Liver (tissue), 3 donors: Measurements from ENCODE around the gene ZNF470.

Source experiments
- CTCF ChIP-seq: fragments of 150-350 bp; IDR thresholded peaks from 2 replicates; pipeline ENCODE4 v1.5.1; 2017; ENCODE audit warnings: improper control_type of control experiment, low read depth, low read length; ENCODE audit not compliant: missing input control
- RAD21 ChIP-seq, 2 donors: IDR thresholded peaks; 2 replicates each; pipeline ENCODE4 v1.6.1; 2016; ENCODE audit warnings: antibody characterized with exemption in 2 of 2, mild to moderate bottlenecking in 2 of 2
- SP1 ChIP-seq: IDR thresholded peaks from 2 replicates; pipeline ENCODE4 v1.6.1; 2018; ENCODE audit warnings: antibody characterized with exemption, mild to moderate bottlenecking
- donor health status: healthy.
- donor health status: healthy.

- TF ChIP-seq CTCF (no peak), SP1 (no peak), RAD21 (IDR thresholded peaks at IDR 0.05) (no peak)
Observed at GRCh38 chr19:56537442-56537841, 29.8 kb upstream of the ZNF470 start.
